GM12878 (cell line): ENCODE data around the gene LRRK1.

Experiments used
- ATF3 ChIP-seq: IDR thresholded peaks from 2 replicates; pipeline ENCODE4 v1.6.1; 2011; ENCODE audit warnings: low read depth, mild to moderate bottlenecking, low read length, moderate library complexity, borderline replicate concordance; ENCODE audit errors: extremely low read depth
- CTCF ChIP-seq, 3 experiments: IDR thresholded peaks in 2 of 3; conservative IDR thresholded peaks in 1 of 3; 2 replicates each; pipeline ENCODE4 v1.5.1; 2011; ENCODE audit warnings: low read depth in 3 of 3, low read length in 3 of 3, mild to moderate bottlenecking in 3 of 3, control low read depth in 2 of 3, moderate library complexity in 2 of 3, inconsistent platforms in 1 of 3, mixed read lengths in 1 of 3; ENCODE audit not compliant: control insufficient read depth in 2 of 3, insufficient read depth in 1 of 3; ENCODE audit errors: extremely low read depth in 1 of 3
- EGR1 ChIP-seq, 2 experiments: IDR thresholded peaks; 1 replicate in 1 of 2; 2 replicates in 1 of 2; pipeline ENCODE4 v1.6.1; 2011 to 2012; ENCODE audit warnings: low read depth in 2 of 2, low read length in 2 of 2, borderline replicate concordance in 1 of 2, mild to moderate bottlenecking in 1 of 2, moderate library complexity in 1 of 2
- FOXK2 ChIP-seq: fragments of 450-650 bp; IDR thresholded peaks from 2 replicates; pipeline ENCODE4 v1.6.1; 2017; ENCODE audit warnings: mild to moderate bottlenecking, moderate library complexity
- IKZF1 ChIP-seq: fragments of 450-650 bp; conservative IDR thresholded peaks from 2 replicates; pipeline ENCODE4 v1.6.1; 2017; ENCODE audit warnings: antibody characterized with exemption, mild to moderate bottlenecking
- NRF1 ChIP-seq: conservative IDR thresholded peaks from 2 replicates; pipeline ENCODE4 v1.6.1; 2011; ENCODE audit warnings: mild to moderate bottlenecking, low read depth, low read length, improper control_type of control experiment
- PRDM15 ChIP-seq: fragments of 450-650 bp; formaldehyde crosslinking; IDR thresholded peaks from 2 replicates; pipeline ENCODE4 v1.4.0; 2020; ENCODE audit warnings: mild to moderate bottlenecking, moderate library complexity
- SP1 ChIP-seq: IDR thresholded peaks from one replicate; pipeline ENCODE4 v1.6.1; 2011; ENCODE audit warnings: low read depth, low read length
- TAF1 ChIP-seq: IDR thresholded peaks from 2 replicates; pipeline ENCODE4 v1.6.1; 2011; ENCODE audit warnings: mild to moderate bottlenecking, low read depth, low read length, borderline replicate concordance
- WRNIP1 ChIP-seq: IDR thresholded peaks from 2 replicates; pipeline ENCODE4 v1.6.1; 2011; ENCODE audit warnings: low read depth, low read length, improper control_type of control experiment, borderline replicate concordance

- TF ChIP-seq TAF1: no peak
- no peak for TF ChIP-seq FOXK2
- TF ChIP-seq IKZF1: no peak
- no peak for TF ChIP-seq NRF1
- no peak for TF ChIP-seq CTCF (IDR thresholded peaks at IDR 0.05 in 2 of 3, conservative IDR thresholded peaks at IDR 0.05 in 1 of 3; ENCODE audit: control insufficient read depth in 2 of 3, extremely low read depth in 1 of 3, insufficient read depth in 1 of 3, low read depth in 3 of 3, low read length in 3 of 3)
- no peak for TF ChIP-seq ATF3
- TF ChIP-seq PRDM15 (CRISPR knock-in tag): no peak
- no peak for TF ChIP-seq WRNIP1
- no peak for TF ChIP-seq SP1
- no peak for TF ChIP-seq EGR1 (IDR thresholded peaks at IDR 0.05; ENCODE audit: borderline replicate concordance in 1 of 2, low read depth in 2 of 2, low read length in 2 of 2)
Observed at GRCh38 chr15:101047301-101047781, 128.2 kb downstream of the LRRK1 start.
